SH-SY5Y (cell line): ENCODE results near the gene GRAMD2B.

Experiments
- GATA2 ChIP-seq: IDR thresholded peaks from 2 replicates; pipeline ENCODE4 v1.6.1; 2011; ENCODE audit warnings: mild to moderate bottlenecking, low read depth, low read length
- GATA3 ChIP-seq: IDR thresholded peaks from 2 replicates; pipeline ENCODE4 v1.6.1; 2011; ENCODE audit warnings: low read depth, mild to moderate bottlenecking, low read length, moderate library complexity

GRCh38 chr5:126499278-126499677 lies 76.1 kb downstream of the GRAMD2B start:
- no peak for TF ChIP-seq GATA2
- TF ChIP-seq GATA3: no peak
